ENCODE measurements around the gene FOXO3. TPM values are rescaled to one million over a fixed set of nuclear protein-coding genes. Genes with fewer than 3 reads are reported as not detected.
A peak's percentile ranks its signal among the peaks of the same experiment; 100 is the strongest.

FOXO3 gene
- total and polyA plus RNA-seq, 2 of the 8 experiments (the other 6 are each of a cell fraction or from before 2014, with no cell fraction given): 13.1 to 19.3 TPM

DNA sequence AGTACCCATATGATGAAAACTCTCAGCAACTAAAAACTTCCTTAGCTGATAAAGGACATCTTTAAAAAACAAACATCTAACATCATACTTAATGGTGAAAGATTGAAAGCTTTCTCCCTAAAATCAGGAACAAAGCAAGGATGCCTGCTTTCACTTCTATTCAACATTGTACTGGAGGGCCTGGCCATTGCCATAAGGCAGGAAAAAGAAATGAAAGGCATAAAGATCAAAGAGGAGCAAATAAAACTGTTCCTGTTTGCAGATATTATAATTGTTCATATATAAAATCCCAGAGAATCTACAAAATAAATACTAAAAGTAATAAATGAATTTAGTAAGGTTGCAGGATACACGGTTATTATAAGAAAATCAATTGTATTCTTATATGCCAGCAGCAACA is 162.9 kb downstream of the FOXO3 start:
- H3K4ac ChIP-seq (replicated peaks; ENCODE audit: insufficient read length, low read depth, low read length): no peak overlapping the region
- no peak overlapping the region for H2BK120ac ChIP-seq (replicated peaks; ENCODE audit: low read depth, low read length)
- H3K23ac ChIP-seq (ENCODE audit: insufficient read length): no peak overlapping the region
- H2BK5ac ChIP-seq (ENCODE audit: low read depth, low read length): no peak overlapping the region
- TF ChIP-seq KDM1A (IDR thresholded peaks at IDR 0.05; ENCODE audit: borderline replicate concordance, low read length) (peak; percentile 23; the same call in 1 of the 2 replicates), POLR2A (IDR thresholded peaks at IDR 0.05; ENCODE audit: control extremely low read depth in 1 of 2, low read depth in 2 of 2, low read length in 2 of 2) (no peak)
- no peak overlapping the region for H2BK15ac ChIP-seq (ENCODE audit: low read length)
- no peak overlapping the region for H2AFZ ChIP-seq (ENCODE audit: low read length)
- no peaks in the 10 kb centered on the region for H3K23me2 ChIP-seq (ENCODE audit: low read depth, low read length)
- no peak overlapping the region for H2AK5ac ChIP-seq (ENCODE audit: low read depth, low read length)
- 88% methylated on average over 1 of the region's 1 CpG; no CpG with 5 or more reads in 1 of the 2 experiments for WGBS, 2 experiments (ENCODE audit: extremely low coverage in 1 of 2, insufficient coverage in 1 of 2, insufficient read length in 1 of 2, insufficient replicate concordance in 2 of 2, low coverage in 1 of 2, low lambda C conversion rate in 2 of 2, missing lambda C conversion rate in 1 of 2)
- no peak overlapping the region for H3K14ac ChIP-seq (ENCODE audit: insufficient read length)
- H3K9me3 ChIP-seq (ENCODE audit: insufficient read depth in 2 of 2, low read depth in 1 of 2, low read length in 1 of 2): peaks cover 0 to 9% of the 10 kb centered on the region in 2 experiments; a peak in 1 of 4 replicates
- H3K4me3 ChIP-seq (ENCODE audit: extremely low read depth in 1 of 4, insufficient read depth in 2 of 4, low read depth in 3 of 4, low read length in 4 of 4): no peak overlapping the region
- no peak overlapping the region for H4K8ac ChIP-seq (ENCODE audit: extremely low read depth, insufficient read depth, low read length)
- H3K79me2 ChIP-seq (ENCODE audit: control insufficient read depth in 1 of 2, insufficient read depth in 2 of 2, low read length in 2 of 2): no peaks in the 10 kb centered on the region
- H4K5ac ChIP-seq (ENCODE audit: insufficient read length, low read depth, low read length): no peak overlapping the region
- peaks cover 0 to 7% (median 4%) of the 10 kb centered on the region in 4 experiments; a peak in 5 of 7 replicates for H3K4me1 ChIP-seq (replicated peaks in 1 of 4; ENCODE audit: control insufficient read depth in 3 of 4, insufficient read depth in 4 of 4, low read length in 3 of 4)
- no peaks in the 10 kb centered on the region for H3K79me1 ChIP-seq (ENCODE audit: low read depth, low read length)
- no peaks in the 10 kb centered on the region for H3K36me3 ChIP-seq (ENCODE audit: control insufficient read depth in 2 of 4, insufficient read depth in 4 of 4, low read length in 3 of 4)
- H3K18ac ChIP-seq (ENCODE audit: extremely low read depth, low read length): no peak overlapping the region
- H2BK12ac ChIP-seq (ENCODE audit: low read depth, low read length): no peak overlapping the region
- ChIA-PET CTCF (ENCODE audit: partially characterized antibody) (interaction anchor here (1.0 kb wide), 1 partner anchor 155 kb away, joined by 3 read pairs; no protein-coding TSS in a partner anchor), POLR2A (ENCODE audit: partially characterized antibody) (no interaction called here)
- H3K56ac ChIP-seq (replicated peaks; ENCODE audit: insufficient read length, low read depth, low read length): no peak overlapping the region
- H4K91ac ChIP-seq (replicated peaks; ENCODE audit: insufficient read length, low read length): no peak overlapping the region
- no peaks in the 10 kb centered on the region for H4K20me1 ChIP-seq (replicated peaks in 1 of 2; ENCODE audit: control insufficient read depth in 1 of 2, insufficient read depth in 2 of 2, low read length in 2 of 2)
- no peaks in the 10 kb centered on the region for H3K27me3 ChIP-seq (replicated peaks in 1 of 4; ENCODE audit: control insufficient read depth in 3 of 4, extremely low read depth in 1 of 4, insufficient read depth in 3 of 4, low read length in 3 of 4)
- H2BK20ac ChIP-seq (ENCODE audit: low read length): no peak overlapping the region
- no peak overlapping the region for H3K4me2 ChIP-seq (ENCODE audit: insufficient read depth in 1 of 2, low read depth in 2 of 2, low read length in 2 of 2)
- FAIRE-seq (no peak), DNase-seq (ENCODE audit: low read depth in 1 of 2, low spot score in 2 of 2) (no peak)
- no peak overlapping the region for H3K27ac ChIP-seq (ENCODE audit: low read depth, low read length)
- no peak overlapping the region for H3K9ac ChIP-seq (replicated peaks in 1 of 4; ENCODE audit: extremely low read depth in 1 of 4, low read depth in 3 of 4, low read length in 3 of 4)
